Activated CD8-positive, alpha-beta T cell treated with anti-CD3 and anti-CD28 coated beads for 36 hours (primary cell): ENCODE data around the gene UGT1A1. TPM values are rescaled to one million over a fixed set of nuclear protein-coding genes. Genes with fewer than 3 reads are reported as not detected.
"Not testable (repeated sequence)": the region's sequence is repeated elsewhere in the genome, so short reads cannot be mapped to it uniquely, and the experiment has no call there.

Source experiments
- ATAC-seq: fragments of 200-7000 bp; cut with Tn5 transposase; one replicate; pipeline ENCODE4 v1.10.0; 2021; ENCODE audit warnings: mild to moderate bottlenecking, moderate library complexity
- CTCF ChIA-PET: fragments of 350-600 bp; sonication (Branson Sonifier 250); formaldehyde crosslinking; loops from one replicate; lab custom pipeline; 2021; ENCODE audit warnings: antibody characterized with exemption; lab: Charles Lee
- POLR2A ChIA-PET: fragments of 350-600 bp; sonication (Branson Sonifier 250); formaldehyde crosslinking; loops from one replicate; lab custom pipeline; 2021; ENCODE audit warnings: antibody characterized with exemption; lab: Charles Lee
- DNase-seq: peaks from one replicate; pipeline ENCODE4 v3.0.0-alpha.2; 2020
- H3K27ac Mint-ChIP-seq: one replicate; pipeline ENCODE4 v1.8.0; 2021; ENCODE audit warnings: mild to moderate bottlenecking, mixed read lengths
- H3K27me3 Mint-ChIP-seq: one replicate; pipeline ENCODE4 v1.8.0; 2021; ENCODE audit warnings: mixed read lengths
- H3K36me3 Mint-ChIP-seq: one replicate; pipeline ENCODE4 v1.8.0; 2021; ENCODE audit warnings: low read depth, mixed read lengths
- H3K4me1 Mint-ChIP-seq: one replicate; pipeline ENCODE4 v1.8.0; 2021; ENCODE audit warnings: low read depth, mixed read lengths
- H3K4me3 Mint-ChIP-seq: one replicate; pipeline ENCODE4 v1.8.0; 2021; ENCODE audit warnings: mild to moderate bottlenecking, moderate library complexity, mixed read lengths
- H3K9me3 Mint-ChIP-seq: one replicate; pipeline ENCODE4 v1.8.0; 2021; ENCODE audit warnings: mixed read lengths
- CTCF ChIP-seq: fragments of 200-600 bp; IDR thresholded peaks from one replicate; pipeline ENCODE4 v1.8.0; 2022; ENCODE audit warnings: antibody characterized with exemption, mild to moderate bottlenecking
- intact Hi-C: fragments of 100-400 bp; cut with micrococcal nuclease; formaldehyde crosslinking; loops from one replicate; pipeline ENCODE4 v1.10.0; 2022
- total RNA-seq, 2 experiments: library from RNA; stranded (reverse); gene quantifications; one replicate each; pipeline ENCODE4 v1.2.3, GENCODE V29; 2021

The UGT1A1 gene
- total RNA-seq, 2 experiments from 2014 or later = not detected

GRCh38 chr2:233718552-233718951 is 41.5 kb upstream of the UGT1A1 start, which contains the start of gene UGT1A4:
Gene UGT1A4 (plus strand): TSS chr2:233718736. CDS start chr2:233718821, 85 bp downstream.
- Mint-ChIP-seq H3K4me3 (no peak within 1 kb of the TSS), H3K9me3 (no peaks in the 10 kb centered on the region), H3K4me1 (peaks cover 6% of the 10 kb centered on the region), H3K27me3 (peaks cover 16% of the 10 kb centered on the region), H3K36me3 (no peaks in the 10 kb centered on the region), H3K27ac (no peak within 1 kb of the TSS)
- ChIA-PET CTCF (no interaction called here), POLR2A (no interaction called here)
- DNase-seq = no peak
- ATAC-seq = no peak
- no peak for TF ChIP-seq CTCF
- intact Hi-C loops = no loop called here

- CTCF ChIA-PET = no interaction called here
- intact Hi-C loops = no loop called here
These were observed 31.3 kb upstream of the UGT1A1 start, which contains the start of gene UGT1A3 for GRCh38 chr2:233728723-233729301. Gene UGT1A3 (plus strand): TSS chr2:233729042. CDS start chr2:233729127, 85 bp downstream.

GRCh38 chr2:233736868-233737653 is 23.0 kb upstream of the UGT1A1 start:
- H3K27ac Mint-ChIP-seq, intact Hi-C loops, POLR2A ChIA-PET, ATAC-seq, H3K4me3 Mint-ChIP-seq, CTCF ChIA-PET, H3K9me3 Mint-ChIP-seq, DNase-seq, H3K36me3 Mint-ChIP-seq, H3K4me1 Mint-ChIP-seq: not testable (repeated sequence)
- H3K27me3 Mint-ChIP-seq = peaks cover 26% of the 10 kb centered on the region

More at GRCh38 chr2:233728723-233729301, 31.3 kb upstream of the UGT1A1 start, which contains the start of gene UGT1A3:
- POLR2A ChIA-PET = no interaction called here
- H3K4me1 Mint-ChIP-seq = no peaks in the 10 kb centered on the region
- H3K27me3 Mint-ChIP-seq = peaks cover 4% of the 10 kb centered on the region
- H3K36me3 Mint-ChIP-seq = no peaks in the 10 kb centered on the region
- ATAC-seq (no peak), DNase-seq (no peak)
- no peak within 1 kb of the TSS for H3K27ac Mint-ChIP-seq
- no peaks in the 10 kb centered on the region for H3K9me3 Mint-ChIP-seq
- no peak within 1 kb of the TSS for H3K4me3 Mint-ChIP-seq
- no peak for TF ChIP-seq CTCF

GRCh38 chr2:233740870-233741269 is 19.2 kb upstream of the UGT1A1 start:
- no peak overlapping the region for H3K4me3 Mint-ChIP-seq
- ChIA-PET CTCF (no interaction called here), POLR2A (no interaction called here)
- ATAC-seq = no peak
- intact Hi-C loops = no loop called here
- no peak overlapping the region for H3K27ac Mint-ChIP-seq
- no peak for DNase-seq
- peaks cover 19% of the 10 kb centered on the region for H3K27me3 Mint-ChIP-seq
- H3K4me1 Mint-ChIP-seq = no peaks in the 10 kb centered on the region
- H3K9me3 Mint-ChIP-seq = no peaks in the 10 kb centered on the region
- H3K36me3 Mint-ChIP-seq = no peaks in the 10 kb centered on the region
- TF ChIP-seq CTCF = no peak

GRCh38 chr2:233743464-233744259 is 16.4 kb upstream of the UGT1A1 start:
- ATAC-seq (no peak), DNase-seq (no peak)
- Mint-ChIP-seq H3K4me1 (no peaks in the 10 kb centered on the region), H3K9me3 (no peaks in the 10 kb centered on the region), H3K27me3 (peaks cover 24% of the 10 kb centered on the region), H3K4me3 (no peak overlapping the region), H3K36me3 (no peaks in the 10 kb centered on the region), H3K27ac (no peak overlapping the region)
- ChIA-PET CTCF (no interaction called here), POLR2A (no interaction called here)
- no peak for TF ChIP-seq CTCF
- intact Hi-C loops = no loop called here
